Measurements from ENCODE around the gene PSMA6. TPM values are rescaled to one million over a fixed set of nuclear protein-coding genes. Genes with fewer than 3 reads are reported as not detected.

The PSMA6 gene
- total and polyA plus RNA-seq, 2 of the 13 experiments (the other 11 are each of a cell fraction or from before 2014, with no cell fraction given), result 525 to 1,109 TPM

GRCh38 chr14:35292770-35293561 lies 784 bp downstream of the PSMA6 start (continued):
- TF ChIP-seq NONO (IDR thresholded peaks at IDR 0.05) (no peak), NONO (CRISPR knock-in tag; conservative IDR thresholded peaks at IDR 0.05) (no peak), SP2 (CRISPR knock-in tag; IDR thresholded peaks at IDR 0.05) (no peak), ATF7-NPFF (CRISPR knock-in tag; IDR thresholded peaks at IDR 0.05; ENCODE audit: low read depth) (no peak), TBX2 (CRISPR knock-in tag; IDR thresholded peaks at IDR 0.05; ENCODE audit: borderline replicate concordance) (no peak), HOXA5 (CRISPR knock-in tag; IDR thresholded peaks at IDR 0.05) (0 out of 2 replicates have a peak, but pooled peaks have one; percentile 30), ZFP41 (CRISPR knock-in tag; IDR thresholded peaks at IDR 0.05; ENCODE audit: borderline replicate concordance) (no peak), PLRG1 (conservative IDR thresholded peaks at IDR 0.05) (no peak), ZNF20 (CRISPR knock-in tag; IDR thresholded peaks at IDR 0.05) (no peak), MAF1 (CRISPR knock-in tag; IDR thresholded peaks at IDR 0.05; ENCODE audit: borderline replicate concordance) (no peak), KLF6 (CRISPR knock-in tag; IDR thresholded peaks at IDR 0.05) (no peak), RARG (CRISPR knock-in tag; IDR thresholded peaks at IDR 0.05; ENCODE audit: low read depth) (0 out of 2 replicates have a peak, but pooled peaks have one; percentile 4), ZNF569 (CRISPR knock-in tag; IDR thresholded peaks at IDR 0.05; ENCODE audit: borderline replicate concordance) (no peak), EEA1 (CRISPR knock-in tag; IDR thresholded peaks at IDR 0.05; ENCODE audit: borderline replicate concordance) (no peak), BRCA1 (CRISPR knock-in tag; IDR thresholded peaks at IDR 0.05) (peak; percentile 64; the same call in 1 of the 2 replicates), FOXJ3 (CRISPR knock-in tag; IDR thresholded peaks at IDR 0.05; ENCODE audit: borderline replicate concordance) (0 out of 2 replicates have a peak, but pooled peaks have one; percentile 2), CHD4 (IDR thresholded peaks at IDR 0.05; ENCODE audit: borderline replicate concordance, low read length) (no peak), ZBTB42 (CRISPR knock-in tag; IDR thresholded peaks at IDR 0.05) (no peak), RBM22 (optimal IDR thresholded peaks at IDR 0.05; ENCODE audit: low read length) (no peak), YEATS2 (CRISPR knock-in tag; IDR thresholded peaks at IDR 0.05; ENCODE audit: borderline replicate concordance) (no peak), CENPT (CRISPR knock-in tag; IDR thresholded peaks at IDR 0.05; ENCODE audit: low read depth) (no peak)
- TF ChIP-seq, protein P1, sequence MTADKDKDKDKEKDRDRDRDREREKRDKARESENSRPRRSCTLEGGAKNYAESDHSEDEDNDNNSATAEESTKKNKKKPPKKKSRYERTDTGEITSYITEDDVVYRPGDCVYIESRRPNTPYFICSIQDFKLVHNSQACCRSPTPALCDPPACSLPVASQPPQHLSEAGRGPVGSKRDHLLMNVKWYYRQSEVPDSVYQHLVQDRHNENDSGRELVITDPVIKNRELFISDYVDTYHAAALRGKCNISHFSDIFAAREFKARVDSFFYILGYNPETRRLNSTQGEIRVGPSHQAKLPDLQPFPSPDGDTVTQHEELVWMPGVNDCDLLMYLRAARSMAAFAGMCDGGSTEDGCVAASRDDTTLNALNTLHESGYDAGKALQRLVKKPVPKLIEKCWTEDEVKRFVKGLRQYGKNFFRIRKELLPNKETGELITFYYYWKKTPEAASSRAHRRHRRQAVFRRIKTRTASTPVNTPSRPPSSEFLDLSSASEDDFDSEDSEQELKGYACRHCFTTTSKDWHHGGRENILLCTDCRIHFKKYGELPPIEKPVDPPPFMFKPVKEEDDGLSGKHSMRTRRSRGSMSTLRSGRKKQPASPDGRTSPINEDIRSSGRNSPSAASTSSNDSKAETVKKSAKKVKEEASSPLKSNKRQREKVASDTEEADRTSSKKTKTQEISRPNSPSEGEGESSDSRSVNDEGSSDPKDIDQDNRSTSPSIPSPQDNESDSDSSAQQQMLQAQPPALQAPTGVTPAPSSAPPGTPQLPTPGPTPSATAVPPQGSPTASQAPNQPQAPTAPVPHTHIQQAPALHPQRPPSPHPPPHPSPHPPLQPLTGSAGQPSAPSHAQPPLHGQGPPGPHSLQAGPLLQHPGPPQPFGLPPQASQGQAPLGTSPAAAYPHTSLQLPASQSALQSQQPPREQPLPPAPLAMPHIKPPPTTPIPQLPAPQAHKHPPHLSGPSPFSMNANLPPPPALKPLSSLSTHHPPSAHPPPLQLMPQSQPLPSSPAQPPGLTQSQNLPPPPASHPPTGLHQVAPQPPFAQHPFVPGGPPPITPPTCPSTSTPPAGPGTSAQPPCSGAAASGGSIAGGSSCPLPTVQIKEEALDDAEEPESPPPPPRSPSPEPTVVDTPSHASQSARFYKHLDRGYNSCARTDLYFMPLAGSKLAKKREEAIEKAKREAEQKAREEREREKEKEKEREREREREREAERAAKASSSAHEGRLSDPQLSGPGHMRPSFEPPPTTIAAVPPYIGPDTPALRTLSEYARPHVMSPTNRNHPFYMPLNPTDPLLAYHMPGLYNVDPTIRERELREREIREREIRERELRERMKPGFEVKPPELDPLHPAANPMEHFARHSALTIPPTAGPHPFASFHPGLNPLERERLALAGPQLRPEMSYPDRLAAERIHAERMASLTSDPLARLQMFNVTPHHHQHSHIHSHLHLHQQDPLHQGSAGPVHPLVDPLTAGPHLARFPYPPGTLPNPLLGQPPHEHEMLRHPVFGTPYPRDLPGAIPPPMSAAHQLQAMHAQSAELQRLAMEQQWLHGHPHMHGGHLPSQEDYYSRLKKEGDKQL (CRISPR knock-in tag; IDR thresholded peaks at IDR 0.05; ENCODE audit: low read depth), result no peak
